GM18526 (cell line): ENCODE measurements around the gene GRK5.

Source experiments
- POLR2A ChIP-seq: IDR thresholded peaks from 3 replicates; pipeline ENCODE4 v1.6.1; 2011; ENCODE audit not compliant: insufficient read length; ENCODE audit errors: extremely low read depth

Gene GRK5

DNA sequence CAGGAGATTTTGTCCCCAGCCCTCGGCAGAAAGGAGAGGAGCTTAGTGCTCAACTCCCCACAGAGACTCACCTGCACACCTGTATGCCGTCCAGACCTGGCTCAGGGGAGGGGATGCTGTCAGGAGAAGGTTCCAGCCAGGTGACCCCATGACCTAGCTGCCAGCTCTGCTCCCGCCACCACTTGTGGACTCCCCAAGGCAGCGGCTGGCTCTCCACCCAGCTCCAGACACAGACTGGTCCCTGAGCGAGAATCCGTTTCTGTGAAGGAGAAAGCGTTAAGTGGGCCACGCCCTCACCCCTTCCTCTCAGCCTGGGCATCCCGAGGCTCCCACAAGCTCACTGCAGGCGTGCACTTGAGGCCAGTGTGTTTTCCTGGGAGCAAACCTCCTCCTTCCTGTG lies 258.7 kb downstream of the GRK5 start:
- no peak for TF ChIP-seq POLR2A

GRCh38 chr10:119466655-119467054 lies 259.3 kb downstream of the GRK5 start:
- TF ChIP-seq POLR2A: no peak

GRCh38 chr10:119468542-119469324 lies 261.4 kb downstream of the GRK5 start:
- no peak for TF ChIP-seq POLR2A

DNA sequence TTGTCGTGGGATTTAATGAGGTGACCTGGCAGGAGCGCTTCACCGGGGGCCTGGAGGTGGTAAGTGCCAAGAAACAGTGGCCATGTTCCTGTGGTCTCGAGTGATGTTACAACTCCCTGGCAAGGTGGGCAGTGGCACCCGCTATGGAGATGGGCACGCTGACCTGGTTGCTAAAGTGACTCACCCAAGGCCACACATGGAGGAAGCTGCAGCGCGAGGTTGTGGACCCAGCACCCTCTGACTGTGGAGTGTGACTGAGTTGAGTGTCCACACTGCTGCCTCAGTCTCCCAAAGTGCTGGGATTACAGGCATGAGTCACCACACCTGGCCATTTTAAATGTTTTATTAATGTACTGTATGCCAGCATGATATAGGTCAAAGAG lies 261.9 kb downstream of the GRK5 start:
- no peak for TF ChIP-seq POLR2A

DNA sequence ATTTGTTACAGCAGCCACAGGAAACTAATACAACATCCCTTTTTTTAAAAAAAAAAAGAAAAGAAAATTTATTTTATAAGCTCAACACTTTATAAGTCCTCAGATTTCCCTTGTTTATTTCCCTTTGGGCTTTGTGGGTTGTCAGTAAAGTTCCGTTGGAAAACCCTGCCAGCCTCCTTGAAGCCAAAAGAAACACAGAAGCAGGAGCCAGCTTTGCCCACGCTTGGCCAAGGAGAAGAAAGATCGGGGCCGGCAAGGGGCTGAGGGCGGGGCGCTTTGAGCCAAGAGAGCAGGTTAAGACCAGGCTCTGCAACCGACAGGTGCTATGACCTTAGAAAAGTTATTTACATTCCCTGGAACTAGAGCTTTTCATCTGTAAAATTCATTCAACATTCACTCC lies 262.5 kb downstream of the GRK5 start:
- TF ChIP-seq POLR2A: no peak

DNA sequence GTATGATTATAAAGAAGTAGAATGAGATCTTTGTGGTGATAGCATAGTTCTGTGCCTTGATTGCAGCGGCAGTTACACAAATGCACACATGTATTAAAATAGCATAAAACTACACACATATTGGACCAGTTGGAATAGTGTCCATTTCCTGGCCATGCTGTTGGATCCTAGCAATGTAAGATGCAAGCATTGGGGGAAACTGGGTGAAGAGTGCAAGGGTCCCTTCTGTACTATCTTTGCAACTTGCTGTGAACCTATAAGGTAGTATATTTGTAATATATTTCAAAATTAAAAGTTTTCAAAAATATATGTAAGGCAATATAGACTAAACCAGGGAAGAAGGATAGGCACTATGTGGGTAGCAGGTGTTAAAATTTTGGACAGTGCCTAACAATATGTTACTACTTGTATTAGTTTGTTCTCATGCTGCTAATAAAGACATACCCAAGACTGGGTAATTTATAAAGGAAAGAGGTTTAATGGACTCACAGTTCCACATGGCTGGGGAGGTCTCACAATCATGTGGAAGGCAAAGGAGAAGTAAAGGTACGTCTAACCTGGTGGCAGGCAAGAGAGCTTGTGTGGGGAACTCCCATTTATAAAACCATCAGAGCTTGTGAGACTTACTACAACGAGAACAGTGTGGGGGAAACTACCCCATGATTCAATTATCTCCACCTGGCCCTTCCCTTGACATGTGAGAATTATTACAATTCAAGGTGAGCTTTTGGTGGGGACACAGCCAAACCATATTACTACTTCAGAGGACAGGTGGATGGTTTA lies 263.7 kb downstream of the GRK5 start:
- TF ChIP-seq POLR2A: no peak

DNA sequence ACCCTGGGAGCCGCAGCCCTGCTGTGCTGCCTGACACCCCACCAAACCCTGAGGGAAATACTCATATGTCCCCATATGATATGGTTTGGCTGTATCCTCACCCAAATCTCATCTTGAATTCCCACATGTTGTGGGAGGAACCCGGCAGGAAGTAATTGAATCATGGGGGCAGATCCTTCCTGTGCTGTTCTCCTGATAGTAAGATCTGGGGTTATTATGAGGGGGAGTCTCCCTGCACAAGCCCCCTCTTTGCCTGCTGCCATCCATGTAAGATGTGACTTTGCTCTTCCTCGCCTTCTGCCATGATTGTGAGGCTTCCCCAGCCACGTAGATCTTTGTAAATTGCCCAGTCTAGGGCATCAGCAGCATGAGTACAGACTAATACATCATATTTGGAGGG lies 266.4 kb downstream of the GRK5 start:
- TF ChIP-seq POLR2A: no peak

- no peak for TF ChIP-seq POLR2A
These were observed 267.2 kb downstream of the GRK5 start for GRCh38 chr10:119474606-119475005.

- no peak for TF ChIP-seq POLR2A
These were observed 270.1 kb downstream of the GRK5 start for GRCh38 chr10:119477444-119477843.

GRCh38 chr10:119478111-119478802 lies 270.9 kb downstream of the GRK5 start:
- no peak for TF ChIP-seq POLR2A

DNA sequence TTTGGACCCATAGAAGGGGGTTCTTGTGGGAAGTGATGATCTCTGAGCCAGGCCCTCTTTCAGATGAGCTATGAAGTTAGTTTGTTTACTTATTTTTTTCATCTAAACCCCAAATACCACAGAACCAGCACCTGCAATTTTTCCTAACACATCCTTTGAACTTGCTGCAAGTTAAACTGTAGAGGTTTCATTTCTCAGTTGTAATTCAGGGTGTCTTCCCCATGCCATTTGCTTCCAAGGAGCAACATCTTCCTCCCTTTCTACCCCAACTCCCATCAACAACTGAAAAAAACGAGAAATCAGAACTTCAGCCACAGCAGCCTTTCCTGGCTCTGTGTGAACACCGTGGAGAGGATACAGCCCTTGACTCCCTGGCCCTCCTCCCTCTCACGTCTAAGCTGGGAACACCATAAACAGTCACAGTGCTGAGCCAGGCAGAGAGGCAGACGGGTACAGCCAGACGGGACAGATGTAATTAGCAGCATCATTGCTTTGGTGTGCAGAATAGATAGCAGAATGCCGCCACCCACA lies 271.5 kb downstream of the GRK5 start:
- no peak for TF ChIP-seq POLR2A

- TF ChIP-seq POLR2A: no peak
These were observed 272.2 kb downstream of the GRK5 start for GRCh38 chr10:119479532-119479931.

- TF ChIP-seq POLR2A: no peak
These were observed 273.3 kb downstream of the GRK5 start for GRCh38 chr10:119480667-119481066.

GRCh38 chr10:119481781-119482426 lies 274.5 kb downstream of the GRK5 start:
- no peak for TF ChIP-seq POLR2A

GRCh38 chr10:119483001-119483400 lies 275.6 kb downstream of the GRK5 start:
- TF ChIP-seq POLR2A: no peak

DNA sequence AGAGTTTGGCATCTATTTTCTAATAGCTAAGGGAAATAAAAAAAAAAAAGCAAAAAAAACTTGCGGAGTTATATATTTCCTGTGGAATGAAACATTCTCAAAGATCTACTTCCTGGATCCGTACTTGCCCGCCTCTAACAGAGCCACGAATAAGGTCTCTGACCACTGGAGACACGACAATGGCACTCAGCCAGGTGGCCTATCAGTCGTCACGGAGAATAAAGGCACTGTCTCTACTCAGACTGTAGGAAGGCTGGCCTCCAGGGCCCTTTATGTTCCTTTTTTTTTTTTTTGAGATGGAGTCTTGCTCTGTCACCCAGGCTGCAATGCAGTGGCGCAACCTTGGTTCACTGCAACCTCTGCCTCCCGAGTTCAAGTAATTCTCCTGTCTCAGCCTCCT lies 276.5 kb downstream of the GRK5 start:
- no peak for TF ChIP-seq POLR2A

- TF ChIP-seq POLR2A: no peak
These were observed 281.3 kb downstream of the GRK5 start for GRCh38 chr10:119488675-119489074.
